HepG2 (cell line): ENCODE data around the gene ZBP1. TPM values are rescaled to one million over a fixed set of nuclear protein-coding genes. Genes with fewer than 3 reads are reported as not detected.

Experiments
- ADNP ChIP-seq: sonication (generic); formaldehyde crosslinking; IDR thresholded peaks from 2 replicates; pipeline ENCODE4 v1.4.0; 2020; ENCODE audit warnings: missing genetic modification reagents
- ATF2 ChIP-seq: sonication (generic); formaldehyde crosslinking; IDR thresholded peaks from 2 replicates; pipeline ENCODE4 v1.4.0; 2020; ENCODE audit warnings: missing genetic modification reagents
- MEIS2 ChIP-seq: sonication (generic); formaldehyde crosslinking; IDR thresholded peaks from 2 replicates; pipeline ENCODE4 v1.9.0; 2021; ENCODE audit warnings: mild to moderate bottlenecking, missing genetic modification reagents
- MXI1 ChIP-seq: IDR thresholded peaks from 3 replicates; pipeline ENCODE4 v1.6.1; 2012; ENCODE audit warnings: low read depth, low read length, inconsistent platforms, borderline replicate concordance
- NRL ChIP-seq: sonication (generic); formaldehyde crosslinking; IDR thresholded peaks from 2 replicates; pipeline ENCODE4 v1.5.0; 2020; ENCODE audit warnings: missing genetic modification reagents, mild to moderate bottlenecking, moderate library complexity, borderline replicate concordance
- THAP9 ChIP-seq: sonication (generic); formaldehyde crosslinking; IDR thresholded peaks from 2 replicates; pipeline ENCODE4; 2020; ENCODE audit warnings: missing genetic modification reagents, mild to moderate bottlenecking, borderline replicate concordance
- TIGD3 ChIP-seq: sonication (generic); formaldehyde crosslinking; IDR thresholded peaks from 2 replicates; pipeline ENCODE4 v1.5.1; 2020; ENCODE audit warnings: mild to moderate bottlenecking, missing genetic modification reagents, borderline replicate concordance
- UBTF ChIP-seq: sonication (generic); formaldehyde crosslinking; IDR thresholded peaks from 2 replicates; pipeline ENCODE4 v1.4.0; 2020; ENCODE audit warnings: mild to moderate bottlenecking, missing genetic modification reagents
- USF2 ChIP-seq, 2 experiments: sonication (generic) in 1 of 2; formaldehyde crosslinking in 1 of 2; IDR thresholded peaks; 2 replicates each; pipeline versions ENCODE4 v1.5.1 to v1.6.1; 2011 to 2020; ENCODE audit warnings: borderline replicate concordance in 1 of 2, low read depth in 1 of 2, low read length in 1 of 2, mild to moderate bottlenecking in 1 of 2, missing genetic modification reagents in 1 of 2, moderate library complexity in 1 of 2
- ZBTB46 ChIP-seq: sonication (generic); formaldehyde crosslinking; IDR thresholded peaks from 2 replicates; pipeline ENCODE4 v1.4.0; 2020; ENCODE audit warnings: mild to moderate bottlenecking, missing genetic modification reagents, borderline replicate concordance
- ZNF816 ChIP-seq: sonication (generic); formaldehyde crosslinking; IDR thresholded peaks from 2 replicates; pipeline ENCODE4 v1.8.0; 2022; ENCODE audit warnings: missing genetic modification reagents, mild to moderate bottlenecking, borderline replicate concordance
- ZNF891 ChIP-seq: sonication (generic); formaldehyde crosslinking; IDR thresholded peaks from 2 replicates; pipeline ENCODE4 v1.5.0; 2020; ENCODE audit warnings: mild to moderate bottlenecking, missing genetic modification reagents
- polyA plus RNA-seq, 8 experiments: library from polyadenylated mRNA; depleted of rRNA in 3 of 8; stranded (reverse) in 7 of 8; unstranded in 1 of 8; fragments of >200 nt; fragmentation: Illumina TruSeq in 4 of 8; extraction: Trizol in 4 of 8; gene quantifications; 2 replicates each; pipeline versions ENCODE4 v1.2.1 to v1.2.3, GENCODE V29; 2011 to 2016; ENCODE audit warnings: low read depth in 4 of 8, missing spikeins in 1 of 8, mixed read lengths in 1 of 8; ENCODE audit not compliant: insufficient read depth in 1 of 8
- total RNA-seq, 5 experiments: library from RNA; depleted of rRNA; stranded (reverse); fragments of >200 nt; fragmentation: Illumina TruSeq; extraction: Trizol; gene quantifications; 2 replicates each; pipeline ENCODE4 v1.2.3, GENCODE V29; 2016; ENCODE audit warnings: low read depth in 1 of 5

Gene ZBP1
- total and polyA plus RNA-seq, 2 of the 13 experiments (the other 11 are each of a cell fraction or from before 2014, with no cell fraction given), result not detected

- TF ChIP-seq ZNF891 (CRISPR knock-in tag) (peak; percentile 18; the same call in 1 of the 2 replicates), MEIS2 (CRISPR knock-in tag) (no peak), UBTF (CRISPR knock-in tag) (peak; percentile 6; the same call in 1 of the 2 replicates), ZBTB46 (CRISPR knock-in tag) (no peak), TIGD3 (CRISPR knock-in tag) (0 out of 2 replicates have a peak, but pooled peaks have one; percentile 80), ZNF816 (CRISPR knock-in tag) (peak; percentile 59; the same call in 1 of the 2 replicates), MXI1 (0 out of 3 replicates have a peak, but pooled peaks have one; percentile 12), THAP9 (CRISPR knock-in tag) (peak; percentile 38; the same call in 1 of the 2 replicates), NRL (peak; percentile 56; the same call in 1 of the 2 replicates), ATF2 (CRISPR knock-in tag) (no peak), ADNP (CRISPR knock-in tag) (0 out of 2 replicates have a peak, but pooled peaks have one; percentile 40), USF2 (IDR thresholded peaks at IDR 0.05; ENCODE audit: low read depth, low read length) (no peak), USF2 (CRISPR knock-in tag; IDR thresholded peaks at IDR 0.05; ENCODE audit: borderline replicate concordance) (peak; percentile 64; the same call in 1 of the 2 replicates)
These were observed 36.7 kb downstream of the ZBP1 start (continued) for GRCh38 chr20:57583289-57584257.
